Activated CD8-positive, alpha-beta memory T cell treated with anti-CD3 and anti-CD28 coated beads for 48 hours (primary cell): Measurements from ENCODE around the gene NAA25.
"Not testable (repeated sequence)": the region's sequence is repeated elsewhere in the genome, so short reads cannot be mapped to it uniquely, and the experiment has no call there.

Experiments used
- DNase-seq, 3 experiments: peaks; one replicate each; pipeline ENCODE4 v3.0.0-alpha.2; 2020; ENCODE audit warnings: low read depth in 2 of 3, low spot score in 2 of 3

Gene NAA25

GRCh38 chr12:112116232-112117060 is 7.9 kb upstream of the NAA25 start:
- DNase-seq = no peak

- DNase-seq = no peak
These were observed 6.9 kb upstream of the NAA25 start for GRCh38 chr12:112115259-112116045.

DNA sequence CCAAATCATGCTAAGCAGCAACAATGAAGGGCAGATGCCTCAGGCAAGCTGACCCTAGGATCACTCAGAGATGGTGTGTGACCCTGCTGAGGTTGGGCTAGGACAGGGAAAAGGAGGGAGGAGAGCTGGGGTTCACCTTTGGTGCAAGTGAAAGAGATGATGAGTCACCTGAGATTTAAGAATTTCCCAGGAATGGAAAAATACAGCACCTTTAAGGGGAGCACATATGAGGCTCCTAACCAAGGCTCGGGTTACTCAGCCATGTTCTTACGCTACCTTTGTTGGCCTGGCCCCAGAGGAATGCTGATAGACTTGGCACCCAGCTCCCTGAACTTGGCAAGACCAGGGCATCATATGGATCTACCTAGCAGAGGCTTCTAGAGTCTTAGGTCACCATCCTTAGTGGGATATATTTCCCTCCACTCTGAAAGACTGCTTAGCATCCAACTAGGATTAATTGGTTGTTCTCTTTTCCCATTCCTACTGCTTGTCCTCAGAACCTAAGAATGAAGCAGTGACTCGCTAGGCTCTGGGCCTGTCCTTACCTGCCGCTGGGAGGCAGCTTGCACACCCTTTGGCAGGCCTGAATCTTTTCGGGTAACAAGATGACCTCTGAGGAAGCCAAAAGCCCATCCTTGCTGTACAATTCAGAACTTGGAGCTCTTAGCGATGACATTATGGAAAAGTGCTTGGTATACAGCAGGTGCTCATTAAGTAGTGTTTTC is 4.0 kb upstream of the NAA25 start:
- no peak for DNase-seq

- DNase-seq = no peak
These were observed 3.3 kb upstream of the NAA25 start for GRCh38 chr12:112111931-112112330.

DNA sequence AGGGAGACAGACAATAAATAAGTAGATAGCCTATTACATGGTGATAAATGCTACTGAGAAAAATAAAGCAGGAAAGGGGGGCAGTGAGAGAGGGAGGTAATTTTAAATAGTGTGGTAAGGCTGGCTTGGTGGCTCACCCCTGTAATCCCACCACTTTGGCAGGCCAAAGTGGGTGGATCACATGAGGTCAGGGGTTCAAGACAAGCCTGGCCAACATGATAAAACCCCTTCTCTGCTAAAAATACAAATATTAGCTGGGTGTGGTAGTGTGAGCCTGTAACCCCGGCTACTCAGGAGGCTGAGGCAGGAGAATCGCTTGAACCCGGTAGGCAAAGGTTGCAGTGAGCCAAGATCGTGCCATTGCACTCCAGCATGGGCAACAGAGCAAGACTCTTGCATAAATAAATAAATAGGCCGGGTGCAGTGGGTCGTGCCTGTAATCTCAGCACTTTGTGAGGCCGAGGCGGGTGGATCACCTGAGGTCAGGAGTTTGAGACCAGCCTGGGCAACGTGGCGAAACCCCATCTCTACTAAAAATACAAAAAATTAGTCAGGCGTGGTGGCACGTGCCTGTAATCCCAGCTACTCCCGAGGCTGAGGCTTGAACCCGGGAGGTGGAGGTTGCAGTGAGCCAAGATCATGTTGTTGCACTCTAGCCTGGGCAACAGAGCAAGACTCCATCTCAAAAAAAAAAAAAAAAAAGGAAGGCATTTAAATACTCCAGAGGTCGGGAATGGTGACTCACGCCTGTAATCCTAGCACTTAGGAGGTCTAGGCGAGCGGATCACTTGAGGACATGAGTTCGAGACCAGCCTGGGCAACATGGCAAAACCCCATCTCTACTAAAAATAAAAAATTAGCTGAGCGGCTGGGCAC is 2.4 kb upstream of the NAA25 start:
- not testable (repeated sequence) for DNase-seq

- no peak for DNase-seq
These were observed 1.0 kb downstream of the NAA25 start for GRCh38 chr12:112107306-112108201.

- no peak for DNase-seq
These were observed 2.7 kb downstream of the NAA25 start for GRCh38 chr12:112105891-112106290.

- DNase-seq = no peak
These were observed 4.7 kb downstream of the NAA25 start for GRCh38 chr12:112103758-112104503.

DNA sequence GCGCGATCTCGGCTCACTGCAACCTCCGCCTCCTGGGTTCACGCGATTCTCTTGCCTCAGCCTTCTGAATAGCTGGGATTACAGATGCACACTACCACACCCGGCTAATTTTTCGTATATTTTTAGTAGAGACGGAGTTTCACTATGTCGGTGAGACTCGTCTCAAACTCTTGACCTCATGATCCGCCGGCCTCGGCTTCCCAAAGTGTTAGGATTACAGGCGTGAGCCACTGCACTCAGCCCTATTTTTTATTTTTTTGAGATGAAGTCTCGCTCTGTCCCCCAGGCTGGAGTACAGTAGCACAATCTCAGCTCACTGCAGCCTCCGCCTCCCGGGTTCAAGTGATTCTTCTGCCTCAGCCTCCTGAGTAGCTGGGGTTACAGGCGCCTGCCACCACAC is 5.8 kb downstream of the NAA25 start:
- not testable (repeated sequence) for DNase-seq

- no peak for DNase-seq
These were observed 6.5 kb downstream of the NAA25 start for GRCh38 chr12:112102127-112102526.

GRCh38 chr12:112100500-112100899 is 8.1 kb downstream of the NAA25 start:
- not testable (repeated sequence) for DNase-seq

DNA sequence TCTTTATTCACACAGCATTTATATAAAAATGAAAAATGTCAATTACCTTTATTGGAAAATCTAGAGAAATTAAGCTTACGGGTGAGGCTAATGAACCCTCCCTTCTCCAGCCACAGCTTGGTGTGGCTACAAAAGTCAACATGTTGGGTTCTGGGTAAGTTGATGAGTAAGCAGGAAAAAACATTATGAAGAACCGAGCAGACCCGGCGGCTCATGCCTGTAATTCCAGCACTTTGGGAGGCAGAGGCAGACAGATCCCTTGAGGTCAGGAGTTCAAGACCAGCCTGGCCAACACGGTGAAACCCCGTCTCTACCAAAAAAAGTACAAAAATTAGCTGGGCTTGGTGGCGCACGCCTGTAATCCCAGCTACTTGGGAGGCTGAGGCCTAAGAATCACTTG is 10.9 kb downstream of the NAA25 start:
- no peak for DNase-seq

- no peak for DNase-seq
These were observed 11.9 kb downstream of the NAA25 start for GRCh38 chr12:112096667-112097066.

DNA sequence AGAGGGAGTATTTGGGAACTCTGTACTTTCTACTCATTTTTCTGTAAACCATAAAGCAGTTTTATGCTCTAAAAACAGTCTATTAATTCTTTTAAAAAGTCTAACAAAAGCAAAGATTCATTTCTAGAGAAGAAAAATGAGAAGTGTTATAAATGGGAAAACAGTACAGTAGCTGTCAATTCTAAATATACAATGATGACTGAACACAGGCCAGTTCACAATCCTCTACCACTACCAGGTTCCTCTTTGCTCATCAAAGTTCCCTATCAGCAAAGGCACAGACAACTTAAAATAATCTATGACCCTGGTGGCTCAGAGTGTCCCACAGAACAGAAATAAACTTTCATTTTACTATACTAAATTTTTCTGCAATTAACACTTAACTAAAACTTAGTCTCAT is 12.5 kb downstream of the NAA25 start:
- no peak for DNase-seq

DNA sequence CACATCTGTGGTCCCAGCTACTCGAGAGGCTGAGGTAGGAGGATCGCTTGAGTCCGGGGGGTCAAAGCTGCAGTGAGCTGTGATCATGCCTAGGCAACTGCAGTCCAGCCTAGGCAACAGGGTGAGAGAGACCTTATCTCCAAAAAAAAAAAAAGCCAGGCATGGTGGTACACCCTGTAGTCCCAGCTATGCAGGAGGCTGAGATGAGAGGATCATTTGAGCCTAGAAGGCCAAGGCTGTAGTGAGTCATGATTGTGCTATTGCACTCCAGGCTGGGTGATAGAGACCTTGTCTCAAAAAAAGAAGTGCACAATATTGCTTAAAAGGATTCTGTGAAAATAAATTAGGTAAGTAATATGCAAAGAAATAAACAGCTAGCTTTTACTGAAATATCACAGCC is 17.0 kb downstream of the NAA25 start:
- no peak for DNase-seq

DNA sequence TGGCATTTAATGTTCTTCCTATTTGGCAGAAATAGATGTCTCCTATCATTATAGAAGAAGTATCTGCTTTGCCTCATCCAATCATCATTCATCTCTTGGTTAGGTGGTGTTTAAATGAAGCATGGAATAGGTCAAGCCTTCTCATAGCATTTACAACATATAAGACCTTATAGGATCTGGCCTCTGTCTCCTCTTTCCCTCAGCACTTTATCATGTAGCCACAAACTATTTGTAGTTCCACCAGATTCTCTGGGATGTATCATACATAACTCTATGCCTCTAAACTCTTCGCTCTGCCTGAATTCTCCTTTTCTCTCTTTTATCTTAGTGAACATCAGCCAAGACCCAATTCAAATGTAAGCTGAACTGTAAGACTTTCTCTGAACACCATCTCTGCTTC is 20.7 kb downstream of the NAA25 start:
- DNase-seq = no peak

DNA sequence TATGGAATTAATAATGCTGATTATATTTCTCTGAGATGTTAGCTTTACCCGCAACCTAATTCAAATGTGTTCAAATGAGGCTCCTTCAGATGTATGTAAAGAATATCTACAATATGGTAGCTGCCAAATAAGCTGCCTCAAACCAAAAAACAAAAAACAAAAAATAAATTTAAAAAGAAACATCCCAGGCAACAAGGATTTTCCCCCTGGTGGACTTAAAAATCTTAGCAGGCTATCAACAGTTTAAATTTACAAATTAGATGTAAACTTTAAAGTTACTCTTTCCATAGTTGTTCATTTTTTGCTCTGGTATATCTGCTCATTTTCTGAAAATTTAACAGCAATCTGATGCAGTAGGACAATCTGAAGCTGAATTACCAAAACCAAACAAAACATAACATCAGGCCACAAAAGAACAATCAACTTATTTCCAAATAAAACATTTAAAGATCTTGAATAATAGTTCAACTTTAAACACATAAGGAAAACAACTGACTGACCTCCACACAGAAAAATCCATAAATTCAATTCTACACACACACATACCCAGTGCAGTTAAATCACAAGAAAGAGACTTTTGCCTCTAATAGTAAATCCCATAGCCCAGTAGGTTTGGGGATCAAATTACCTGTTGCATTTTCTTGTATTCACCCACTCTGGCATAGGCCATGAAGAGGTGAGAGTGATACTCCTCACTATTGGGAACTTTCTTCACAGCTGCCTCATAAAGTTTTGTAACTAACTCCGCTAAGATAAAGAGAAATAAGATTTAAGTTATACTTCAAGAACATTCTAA is 21.3 kb downstream of the NAA25 start:
- no peak for DNase-seq

GRCh38 chr12:112066566-112066965 is 42.0 kb downstream of the NAA25 start:
- no peak for DNase-seq
